GM20000 (cell line): ENCODE results near the gene PDPK1.
"Not testable (repeated sequence)": the region's sequence is repeated elsewhere in the genome, so short reads cannot be mapped to it uniquely, and the experiment has no call there.

Experiments
- DNase-seq: peaks from one replicate; pipeline ENCODE4 v3.0.0; 2012; ENCODE audit warnings: low spot score
- TF ChIP-seq, protein P1 (sequence below): IDR thresholded peaks from 2 replicates; pipeline ENCODE4 v1.5.1; 2012; ENCODE audit warnings: mild to moderate bottlenecking, control low read depth; ENCODE audit errors: extremely low read depth, missing control alignments

Gene PDPK1

DNA sequence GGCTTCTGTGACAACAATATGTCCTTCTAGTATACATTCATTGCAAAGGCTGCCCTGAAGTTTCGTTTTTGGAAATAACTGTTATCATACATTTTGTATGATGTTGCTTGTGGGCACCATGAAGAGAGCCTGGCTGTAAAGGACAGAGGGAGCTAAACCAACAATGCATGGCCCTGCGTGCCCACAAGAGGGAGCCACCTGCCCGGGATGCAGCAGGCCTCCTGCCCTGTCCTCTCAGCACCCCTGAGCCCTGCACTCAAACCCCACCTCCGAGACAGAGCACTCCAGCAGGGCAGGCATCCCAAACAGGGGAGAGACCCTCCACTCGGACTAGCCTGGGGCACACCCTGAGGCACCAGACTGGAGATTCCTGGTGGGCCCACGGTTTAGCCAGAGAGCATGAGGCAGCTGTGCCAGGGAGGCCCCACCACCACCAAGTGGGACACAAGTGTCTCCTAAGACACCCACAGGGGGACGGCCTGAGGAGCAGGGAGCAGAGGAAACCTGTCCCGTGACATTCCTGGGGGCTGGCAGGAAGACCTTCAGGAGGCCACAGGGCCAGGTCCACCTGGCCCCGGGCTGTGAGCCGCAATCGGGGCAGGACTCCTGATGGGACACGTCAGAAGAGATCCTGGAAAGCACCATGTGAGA is 101.4 kb downstream of the PDPK1 start:
- TF ChIP-seq, protein P1, sequence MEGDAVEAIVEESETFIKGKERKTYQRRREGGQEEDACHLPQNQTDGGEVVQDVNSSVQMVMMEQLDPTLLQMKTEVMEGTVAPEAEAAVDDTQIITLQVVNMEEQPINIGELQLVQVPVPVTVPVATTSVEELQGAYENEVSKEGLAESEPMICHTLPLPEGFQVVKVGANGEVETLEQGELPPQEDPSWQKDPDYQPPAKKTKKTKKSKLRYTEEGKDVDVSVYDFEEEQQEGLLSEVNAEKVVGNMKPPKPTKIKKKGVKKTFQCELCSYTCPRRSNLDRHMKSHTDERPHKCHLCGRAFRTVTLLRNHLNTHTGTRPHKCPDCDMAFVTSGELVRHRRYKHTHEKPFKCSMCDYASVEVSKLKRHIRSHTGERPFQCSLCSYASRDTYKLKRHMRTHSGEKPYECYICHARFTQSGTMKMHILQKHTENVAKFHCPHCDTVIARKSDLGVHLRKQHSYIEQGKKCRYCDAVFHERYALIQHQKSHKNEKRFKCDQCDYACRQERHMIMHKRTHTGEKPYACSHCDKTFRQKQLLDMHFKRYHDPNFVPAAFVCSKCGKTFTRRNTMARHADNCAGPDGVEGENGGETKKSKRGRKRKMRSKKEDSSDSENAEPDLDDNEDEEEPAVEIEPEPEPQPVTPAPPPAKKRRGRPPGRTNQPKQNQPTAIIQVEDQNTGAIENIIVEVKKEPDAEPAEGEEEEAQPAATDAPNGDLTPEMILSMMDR, result peak; percentile 27
- not testable (repeated sequence) for DNase-seq

DNA sequence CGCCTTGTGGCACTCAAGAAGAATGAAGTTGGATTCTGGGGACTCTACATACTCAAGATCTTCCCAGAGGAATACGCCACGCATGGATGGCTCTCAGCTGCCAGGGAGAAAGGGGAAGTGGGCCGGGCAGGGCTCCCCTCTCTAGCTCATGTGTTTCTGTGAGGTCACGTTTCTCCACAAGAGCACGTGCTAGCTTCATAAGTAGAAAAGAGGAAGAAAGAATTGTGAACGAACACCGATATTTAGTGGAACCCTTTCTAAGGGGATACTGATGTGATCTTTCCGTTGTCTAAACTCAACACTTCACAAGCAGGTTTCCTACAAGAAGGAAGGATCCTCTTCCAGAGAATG is 101.9 kb downstream of the PDPK1 start:
- DNase-seq, result not testable (repeated sequence)

DNA sequence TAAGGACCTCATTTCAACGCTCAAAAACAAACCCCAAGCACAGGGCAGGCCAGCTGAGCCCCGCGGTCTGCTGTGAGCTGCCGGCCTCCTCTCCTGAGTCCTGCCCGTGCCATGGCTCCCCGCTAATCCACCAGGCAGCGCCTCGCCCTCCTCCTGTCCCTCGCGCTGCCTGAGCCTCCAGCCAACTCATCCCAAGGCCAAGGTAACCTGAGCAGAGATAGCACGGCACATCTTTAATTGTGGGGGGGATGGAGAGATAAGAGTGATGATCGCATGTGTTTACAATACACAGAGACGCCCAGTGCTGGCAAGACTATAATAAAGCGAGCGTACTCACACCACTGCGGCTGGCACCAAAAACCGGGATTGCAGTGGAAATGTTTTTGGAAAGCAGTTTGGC is 104.7 kb downstream of the PDPK1 start:
- not testable (repeated sequence) for DNase-seq

DNA sequence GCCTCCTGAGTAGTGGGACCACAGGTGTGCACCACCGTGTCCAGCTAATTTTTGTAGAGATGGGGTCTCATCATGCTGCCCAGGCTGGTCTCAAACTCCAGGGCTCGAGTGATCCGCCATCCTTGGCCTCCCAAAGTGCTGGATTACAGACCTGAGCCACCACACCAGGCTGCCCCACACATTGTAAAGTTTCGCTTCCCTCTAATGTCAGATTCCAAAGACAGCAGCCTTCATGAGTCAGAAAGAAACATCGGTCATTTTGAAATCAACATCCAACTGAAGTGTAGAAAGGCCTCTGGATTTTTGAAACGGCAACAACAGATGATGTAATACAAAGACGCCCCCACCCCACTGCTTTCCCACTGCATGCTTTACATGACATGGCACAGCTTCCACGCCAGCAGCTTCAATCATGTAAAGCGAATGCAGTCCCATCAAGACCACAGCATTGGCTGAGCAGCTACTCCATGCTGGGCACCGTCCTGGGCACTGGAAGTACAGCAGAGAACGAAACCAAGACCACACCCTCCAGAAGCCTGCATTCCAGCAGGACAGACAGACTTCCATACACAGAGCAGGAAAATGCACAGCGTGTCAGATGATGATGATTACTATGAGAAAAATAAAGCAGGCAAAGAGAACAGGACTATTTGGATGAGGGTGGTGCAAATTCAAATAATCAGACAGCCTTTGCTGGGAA is 107.1 kb downstream of the PDPK1 start:
- not testable (repeated sequence) for DNase-seq

DNA sequence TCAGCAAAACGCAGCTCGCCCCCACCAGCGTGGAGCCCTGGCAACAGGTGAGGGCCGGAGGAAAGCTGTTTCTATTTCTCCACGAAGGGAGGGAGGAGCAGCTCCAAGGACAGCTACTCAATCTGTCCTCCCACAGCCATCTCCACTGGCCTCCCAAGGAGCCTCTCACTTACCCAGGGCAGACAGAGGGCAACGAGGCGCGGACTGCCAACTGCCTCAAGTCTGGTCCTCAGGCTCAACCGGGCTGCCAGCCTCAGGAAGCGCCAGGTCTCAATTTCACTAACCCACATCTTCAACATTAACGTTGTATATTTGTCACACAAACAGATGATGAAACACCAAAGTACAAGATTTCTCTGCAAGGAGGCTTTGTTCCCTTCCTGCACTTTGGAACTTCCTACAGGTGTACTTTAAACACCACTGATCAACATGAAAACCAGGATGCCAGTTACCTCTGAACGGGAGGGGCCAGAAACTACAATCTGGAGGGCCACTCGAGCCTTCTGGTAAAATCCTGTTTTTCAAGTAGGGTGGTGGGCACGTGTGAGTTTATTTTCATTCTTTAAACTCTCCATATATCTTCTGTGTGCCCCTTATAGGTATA is 113.5 kb downstream of the PDPK1 start:
- DNase-seq, result not testable (repeated sequence)
